Eye (tissue), 1 donor: ENCODE measurements around the gene CRTAC1.

Experiments
- DNase-seq: peaks from one replicate; pipeline ENCODE4 v3.0.0-alpha.2; 2015

Gene CRTAC1

DNA sequence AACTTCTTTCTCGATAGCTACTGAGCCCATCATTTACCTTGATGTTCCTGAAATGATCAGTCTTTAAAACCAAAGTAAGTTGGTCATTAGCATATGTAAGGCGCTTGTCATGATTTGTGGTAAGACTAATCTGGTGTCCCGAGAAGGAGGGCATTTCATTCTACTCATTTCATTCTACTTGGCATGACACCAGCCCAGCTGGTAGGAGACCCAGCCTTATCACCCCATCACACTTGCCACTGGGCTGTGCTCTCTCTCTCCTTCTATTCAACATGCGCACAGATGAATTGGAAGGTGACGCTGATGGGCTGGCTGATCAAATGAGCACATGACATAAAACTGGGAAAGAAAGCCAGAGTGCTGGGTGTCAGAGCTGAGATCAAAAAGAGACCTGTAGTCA is 65.7 kb downstream of the CRTAC1 start:
- no peak for DNase-seq

DNA sequence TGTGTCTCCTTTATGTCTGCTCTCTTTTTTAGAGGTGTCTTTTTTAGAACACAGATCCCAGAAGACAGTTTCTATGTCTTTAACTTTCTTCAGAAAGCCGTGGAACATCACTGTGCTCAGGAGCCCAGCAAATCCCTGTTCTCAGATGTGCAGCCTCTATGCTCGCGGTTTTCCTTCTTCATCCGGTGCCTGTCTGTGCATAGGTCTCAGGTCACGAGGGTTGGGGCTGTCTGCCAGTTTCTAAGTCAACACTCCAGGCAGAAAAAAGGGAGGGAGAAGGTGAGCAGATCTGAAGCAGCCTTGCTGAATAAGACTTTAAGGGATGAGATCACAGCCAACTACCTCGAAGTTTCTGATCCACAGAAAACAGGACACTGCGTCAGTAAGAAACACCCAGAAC is 68.5 kb downstream of the CRTAC1 start:
- DNase-seq: no peak

DNA sequence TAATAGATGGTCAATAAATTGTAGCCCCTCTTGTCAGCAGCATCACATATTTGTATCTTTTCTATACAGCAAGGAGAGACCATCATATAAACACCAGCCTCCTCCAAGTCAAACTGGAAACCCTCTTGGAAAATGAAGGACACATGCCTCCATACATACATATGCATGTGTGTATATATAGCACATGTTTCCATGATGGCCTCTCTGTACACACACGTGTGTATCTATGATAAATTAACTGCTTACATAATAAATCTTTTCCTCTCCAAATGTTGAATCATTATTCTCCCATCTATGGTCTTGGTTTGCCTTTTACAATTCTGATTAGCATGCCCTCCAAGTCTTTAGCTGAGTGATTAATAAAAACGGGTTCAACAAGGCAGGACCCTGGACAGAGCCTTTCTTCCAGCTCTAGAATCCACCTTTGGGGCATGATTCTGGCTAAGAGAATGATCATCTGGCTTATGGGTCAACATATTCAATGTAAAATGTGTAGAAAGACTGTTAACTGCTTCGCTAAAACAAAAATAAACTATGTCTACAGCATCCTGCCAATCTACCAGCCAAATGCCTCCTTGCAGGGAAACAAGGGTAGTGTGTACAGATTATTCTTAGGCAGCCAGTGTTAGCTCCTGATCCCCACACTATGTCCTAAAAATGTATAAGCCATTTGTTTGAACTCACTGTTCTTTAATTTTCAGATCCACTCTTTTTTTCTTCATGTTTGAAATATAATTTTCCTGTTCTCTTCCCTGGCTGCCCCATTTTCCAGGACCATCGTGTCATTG is 70.0 kb downstream of the CRTAC1 start:
- no peak for DNase-seq

DNA sequence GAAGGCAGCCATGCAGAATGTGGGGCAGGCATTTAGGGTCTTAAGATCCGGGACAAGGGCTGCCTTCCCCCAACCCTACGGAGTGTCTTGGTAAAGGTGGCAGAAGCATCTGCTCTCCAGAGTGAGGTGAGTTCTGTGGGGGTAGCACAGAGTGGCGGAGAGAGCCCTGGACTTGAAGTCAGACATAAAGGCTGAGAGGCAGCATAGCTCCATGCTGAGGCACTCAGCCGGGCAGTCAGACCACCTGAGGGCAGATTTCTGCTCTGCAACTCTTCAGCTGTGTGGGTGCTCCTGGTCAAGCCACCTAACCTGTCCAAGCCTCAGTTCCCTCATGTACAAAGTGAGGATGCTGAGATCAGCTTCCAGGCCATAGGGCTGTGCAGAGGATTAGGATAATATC is 81.0 kb downstream of the CRTAC1 start:
- DNase-seq: no peak

DNA sequence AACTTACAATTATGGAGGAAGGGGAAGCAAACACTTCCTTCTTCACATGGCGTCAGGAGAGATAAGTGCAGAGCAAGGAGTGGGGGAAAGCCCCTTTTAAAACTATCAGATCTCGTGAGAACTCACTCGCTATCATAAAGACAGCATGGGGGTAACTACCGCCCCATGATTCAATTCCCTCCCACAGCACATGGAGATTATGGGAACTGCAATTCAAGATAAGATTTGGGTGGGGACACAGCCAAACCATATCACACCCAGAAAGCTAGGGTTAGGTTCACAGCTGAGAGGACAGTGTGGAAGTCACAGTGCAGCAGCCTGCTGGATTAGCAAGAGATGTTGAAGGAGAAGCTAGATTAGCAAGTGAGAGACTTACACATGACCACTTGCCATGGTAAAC is 81.6 kb downstream of the CRTAC1 start:
- no peak for DNase-seq

DNA sequence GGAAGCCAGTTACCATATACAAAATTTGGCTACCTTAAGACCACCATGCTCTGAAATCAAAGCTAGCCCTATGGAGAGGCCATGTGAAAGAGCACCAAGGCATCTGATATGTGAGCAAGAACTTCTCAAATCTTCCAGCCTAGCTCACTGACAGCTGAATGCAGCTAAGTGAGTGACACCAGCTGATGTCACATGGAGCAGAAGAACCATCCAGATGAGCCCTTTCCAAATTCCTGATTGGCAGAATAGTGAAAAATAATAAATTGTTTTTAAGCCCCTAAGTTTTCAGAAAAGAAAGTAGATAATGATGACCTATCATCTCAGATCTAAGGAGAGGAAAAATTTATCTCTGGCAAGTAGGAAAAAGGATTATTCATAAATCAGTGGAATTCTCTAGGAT is 85.6 kb downstream of the CRTAC1 start:
- DNase-seq: no peak

DNA sequence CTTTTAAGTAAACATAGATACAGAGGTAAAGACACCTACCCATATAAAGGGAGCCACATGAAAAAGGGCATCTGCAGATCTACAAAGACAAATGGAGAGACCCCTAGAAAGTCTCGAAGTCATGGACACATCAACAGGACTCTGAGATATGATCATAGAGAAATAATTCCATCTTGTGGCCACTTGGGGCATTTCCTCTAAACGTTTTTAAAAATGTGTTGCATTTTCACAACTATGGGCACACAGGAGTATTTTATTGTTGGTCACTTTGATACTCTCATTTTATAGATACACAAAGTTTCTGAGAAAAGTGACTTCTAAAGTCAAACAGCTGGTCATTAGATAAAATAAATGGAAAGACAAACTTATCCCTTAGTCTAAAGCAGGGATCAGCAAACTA is 87.1 kb downstream of the CRTAC1 start:
- DNase-seq: no peak

DNA sequence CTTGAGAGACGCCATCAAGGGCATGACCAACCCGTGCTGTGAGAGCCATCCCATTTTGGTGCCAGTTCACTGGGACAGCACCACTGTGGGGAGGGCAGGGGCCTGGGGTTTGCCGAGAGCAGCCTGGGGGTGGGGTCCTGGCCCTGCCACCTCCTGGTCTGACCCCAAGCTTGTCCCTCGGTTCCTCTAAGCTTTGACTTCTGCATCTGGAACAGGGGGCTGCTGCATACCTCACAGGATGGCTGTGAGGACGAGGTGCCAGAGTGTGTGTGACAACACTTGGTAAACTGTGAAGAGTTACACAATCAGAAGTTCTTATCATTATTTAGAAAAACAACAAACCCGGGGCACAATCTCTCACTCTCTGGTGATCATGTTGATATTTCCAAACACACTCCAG is 89.9 kb downstream of the CRTAC1 start:
- no peak for DNase-seq

DNA sequence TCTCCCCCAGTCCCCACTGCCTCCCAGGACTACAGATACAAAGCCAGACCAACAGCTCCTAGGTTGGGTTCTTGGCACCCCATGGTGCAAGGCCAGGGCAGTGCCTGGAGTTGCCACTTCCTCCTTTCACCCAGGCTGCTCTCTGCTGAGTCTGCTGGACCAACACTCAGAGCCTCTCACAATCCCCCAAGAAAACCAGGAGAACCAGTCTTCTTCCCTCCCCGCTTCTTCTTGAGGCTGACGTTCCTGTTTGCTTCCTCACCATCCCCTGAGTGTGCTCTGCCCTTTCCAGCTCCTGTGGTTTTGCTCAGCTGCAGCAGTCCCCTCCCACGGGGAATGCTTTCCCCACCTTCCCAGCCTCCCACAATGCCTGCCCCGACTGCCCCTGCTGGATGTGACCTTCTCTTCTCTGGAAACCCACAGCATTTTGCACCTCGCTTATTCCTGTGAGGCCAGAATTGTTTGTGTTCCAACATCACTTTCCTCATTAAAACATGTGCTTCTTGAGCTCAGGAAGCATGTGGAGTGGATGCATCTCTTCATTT is 90.9 kb downstream of the CRTAC1 start:
- no peak for DNase-seq

DNA sequence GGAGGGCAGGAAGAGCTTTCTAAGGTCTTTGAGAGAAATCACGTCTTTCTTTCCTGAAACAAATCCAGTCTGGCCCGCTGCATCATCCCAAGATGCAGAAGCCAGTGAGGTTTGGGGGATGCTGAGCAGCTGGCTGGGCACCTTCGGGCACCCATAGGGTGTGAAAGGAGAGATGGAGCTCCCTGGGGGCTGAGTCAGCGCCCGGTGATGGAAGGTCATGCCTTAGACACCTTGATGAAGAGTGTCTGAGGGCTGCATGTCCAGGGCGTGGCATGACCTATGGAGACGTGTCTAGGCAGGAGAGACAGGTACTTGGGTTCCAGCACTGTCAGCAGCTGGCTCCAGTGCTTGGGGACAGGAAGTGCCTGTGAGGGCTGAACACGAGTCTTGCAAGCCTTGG is 92.5 kb downstream of the CRTAC1 start:
- DNase-seq: no peak

DNA sequence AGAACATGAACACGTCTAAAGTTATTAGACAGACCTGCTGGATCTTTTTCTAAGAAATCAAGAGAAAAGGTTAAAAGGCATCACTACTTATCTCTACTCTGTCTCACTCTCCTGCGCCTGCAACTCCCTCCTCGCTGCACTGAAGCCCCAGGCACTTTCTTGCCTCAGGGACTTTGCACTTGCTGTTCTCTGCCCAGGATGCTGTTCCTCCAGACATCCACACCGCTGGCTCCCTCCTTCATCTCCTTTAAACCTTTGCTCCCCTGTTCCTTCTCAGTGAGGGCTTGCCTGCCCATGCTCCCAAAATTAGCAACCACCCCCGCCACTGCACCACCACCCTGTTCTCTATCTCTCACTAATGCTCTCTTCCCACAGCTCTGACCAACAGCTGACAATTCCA is 93.4 kb downstream of the CRTAC1 start:
- no peak for DNase-seq

DNA sequence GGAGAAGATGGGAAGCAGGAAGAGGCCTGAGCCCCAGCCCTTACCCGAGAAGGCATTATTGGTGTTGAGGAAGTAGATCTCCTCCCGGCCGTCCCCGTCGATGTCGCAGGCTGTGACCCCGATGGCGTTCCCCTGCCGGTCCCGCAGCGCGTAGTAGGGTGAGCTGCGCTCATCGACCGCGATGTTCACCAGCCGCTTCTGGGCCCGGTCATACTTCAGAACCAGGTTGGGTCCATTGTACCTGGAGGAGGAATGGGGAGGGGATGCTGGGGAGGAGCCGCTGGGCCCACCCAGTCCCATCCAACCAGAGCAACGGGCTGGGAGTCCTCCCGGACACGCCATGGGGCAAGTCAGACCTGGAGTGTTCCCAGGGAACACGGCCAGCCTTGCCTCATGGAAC is 94.3 kb downstream of the CRTAC1 start:
- no peak for DNase-seq

DNA sequence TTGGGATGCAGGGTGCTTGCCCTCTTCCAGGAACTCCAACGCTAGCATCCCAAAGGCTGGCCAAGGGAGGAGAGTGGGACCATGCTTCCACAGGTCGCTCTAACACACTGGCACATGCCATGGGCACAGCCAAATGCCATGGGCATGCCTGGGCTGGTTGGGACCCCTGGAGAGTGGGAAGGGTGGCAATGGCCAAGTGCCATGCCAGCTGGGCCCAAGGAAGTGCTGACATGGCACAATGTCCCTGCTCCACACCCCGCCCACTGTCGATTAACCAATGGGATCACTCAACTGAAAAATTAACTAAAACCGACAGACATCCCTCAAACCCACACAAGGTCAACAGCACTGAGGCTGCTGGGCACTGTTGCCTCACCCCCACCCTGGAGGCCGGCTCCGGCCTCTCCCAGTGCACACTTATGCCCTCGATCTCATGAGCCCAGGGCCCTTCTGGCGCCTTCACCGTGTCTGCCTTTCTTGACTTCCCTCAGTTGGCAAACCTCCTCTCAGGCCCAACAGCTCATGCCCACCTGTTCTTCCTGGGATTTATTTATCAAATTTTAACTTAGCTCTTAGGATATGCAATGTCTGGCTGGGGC is 97.4 kb downstream of the CRTAC1 start:
- DNase-seq: no peak

DNA sequence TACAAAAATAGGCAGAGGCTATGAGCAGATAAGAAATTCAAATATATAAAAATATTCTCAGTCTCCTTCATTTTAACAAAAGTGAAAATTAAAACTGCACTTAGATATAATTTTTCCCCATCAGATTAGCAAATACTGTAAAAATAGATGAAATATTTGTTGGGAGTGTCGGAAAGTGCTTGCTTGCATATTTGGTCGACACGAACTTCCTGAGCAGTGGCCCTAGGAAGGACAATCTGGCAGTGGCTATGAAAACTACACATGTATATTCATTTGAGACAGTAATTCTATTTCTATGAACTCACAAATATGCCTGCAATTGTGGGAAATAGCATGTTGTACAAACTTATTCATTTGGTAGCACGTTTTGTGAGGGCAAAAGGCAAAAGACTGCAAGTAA is 99.4 kb downstream of the CRTAC1 start:
- no peak for DNase-seq

DNA sequence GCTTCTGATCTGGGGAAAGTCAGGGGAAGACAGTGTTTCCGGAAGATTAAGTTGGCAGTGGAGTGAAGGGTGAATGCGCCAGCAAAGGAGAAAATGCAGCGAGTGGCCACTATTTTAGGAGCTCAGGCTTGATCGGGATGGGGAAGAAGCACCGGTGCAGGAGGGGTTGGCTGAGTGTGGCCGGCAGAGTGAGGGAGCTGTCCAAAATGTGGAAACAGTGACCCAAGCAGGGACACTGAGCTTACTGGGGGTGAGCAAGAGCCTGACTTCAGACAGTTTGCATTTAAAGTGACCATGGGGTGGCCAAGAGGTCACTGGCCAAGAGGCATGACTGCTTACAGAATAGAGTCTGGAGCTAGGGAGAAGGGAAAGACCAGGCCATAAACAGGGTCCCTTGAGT is 101.5 kb downstream of the CRTAC1 start:
- DNase-seq: no peak

DNA sequence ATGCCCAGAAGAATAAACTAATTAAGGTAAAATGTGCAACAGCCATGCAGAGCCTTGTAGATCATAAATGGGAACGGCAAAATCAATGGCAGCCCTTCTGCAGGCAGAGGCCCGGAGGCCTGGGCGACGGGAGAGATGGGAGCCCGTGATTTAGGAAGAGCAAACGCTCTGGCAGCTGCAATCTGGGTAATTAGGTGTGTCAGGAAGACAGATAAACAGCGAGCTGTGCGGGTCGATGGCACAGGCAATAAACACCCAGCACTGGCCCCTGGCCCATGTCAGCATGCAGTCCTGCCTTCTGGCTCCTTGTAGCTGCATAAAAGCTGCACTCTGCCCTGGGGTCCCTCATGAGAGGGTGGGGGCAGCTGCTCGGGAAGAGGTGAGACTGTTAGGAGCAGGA is 102.8 kb downstream of the CRTAC1 start:
- DNase-seq: no peak

DNA sequence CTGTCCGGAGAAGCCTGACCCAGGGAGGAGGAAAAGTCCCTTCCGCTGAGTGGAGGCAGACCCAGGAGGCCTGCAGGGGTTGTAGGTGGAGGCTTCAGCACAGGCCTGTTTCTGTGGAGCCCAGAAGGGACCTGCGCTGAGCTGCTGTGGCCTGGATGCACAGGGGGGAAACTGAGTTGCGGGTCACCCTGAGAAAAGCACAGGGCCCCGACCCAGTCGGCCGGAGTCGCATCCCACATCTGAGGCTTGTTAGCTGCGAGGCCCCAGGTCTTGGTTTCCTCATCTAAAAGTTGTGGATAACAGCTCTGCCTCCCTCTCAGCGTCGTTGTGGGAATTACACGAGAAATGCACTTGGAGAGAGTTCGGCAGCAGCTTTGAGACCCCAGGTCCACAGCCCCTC is 104.4 kb downstream of the CRTAC1 start:
- no peak for DNase-seq

DNA sequence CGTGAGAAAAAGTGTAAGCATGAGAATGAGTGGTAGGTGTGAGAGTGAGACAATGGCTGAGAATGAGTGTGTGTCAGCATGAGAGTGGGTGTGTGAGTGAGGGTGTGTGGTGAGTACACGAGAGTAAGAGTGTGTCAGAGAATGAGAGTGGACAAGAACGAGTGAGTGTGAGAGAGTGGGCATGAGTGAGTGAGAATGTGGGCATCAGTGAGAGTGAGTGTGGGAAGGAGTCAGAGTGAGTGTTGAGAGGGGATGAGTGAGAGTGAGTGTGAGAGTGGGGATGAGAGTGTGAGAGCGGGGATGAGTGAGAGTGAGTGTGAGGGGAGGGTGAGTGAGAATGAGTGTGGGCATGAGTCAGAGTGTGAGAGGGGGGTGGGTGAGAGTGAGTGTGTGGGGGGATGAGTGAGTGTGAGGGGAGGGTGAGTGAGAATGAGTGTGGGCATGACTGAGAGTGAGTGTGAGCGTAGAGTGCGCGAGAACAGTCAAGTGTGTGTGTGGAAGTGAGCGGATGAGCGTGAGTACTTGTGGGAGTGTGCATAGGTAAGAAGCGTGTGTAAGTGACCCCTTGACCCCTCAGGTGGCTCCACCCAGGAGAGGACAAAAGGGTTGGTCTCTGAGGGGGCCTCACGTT is 105.0 kb downstream of the CRTAC1 start:
- DNase-seq: no peak

DNA sequence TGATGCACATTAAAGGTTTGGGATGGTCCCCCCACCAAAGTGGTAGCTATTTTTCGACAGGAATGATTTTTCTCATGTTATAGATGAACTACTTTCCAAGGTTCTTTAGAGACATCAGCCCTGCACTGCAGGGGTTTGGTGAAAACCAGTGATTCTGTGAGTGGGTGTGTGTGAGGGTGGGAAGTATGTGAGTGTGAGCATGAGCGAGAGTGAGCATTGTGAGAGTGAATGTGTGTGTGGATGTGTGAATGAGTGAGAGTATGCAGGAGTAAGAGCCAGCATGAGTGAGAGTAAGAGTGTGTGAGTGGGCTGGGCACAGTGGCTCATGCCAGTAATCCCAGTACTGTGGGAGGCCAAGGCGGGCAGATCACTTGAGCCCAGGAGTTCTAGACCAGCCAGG is 105.7 kb downstream of the CRTAC1 start:
- no peak for DNase-seq

DNA sequence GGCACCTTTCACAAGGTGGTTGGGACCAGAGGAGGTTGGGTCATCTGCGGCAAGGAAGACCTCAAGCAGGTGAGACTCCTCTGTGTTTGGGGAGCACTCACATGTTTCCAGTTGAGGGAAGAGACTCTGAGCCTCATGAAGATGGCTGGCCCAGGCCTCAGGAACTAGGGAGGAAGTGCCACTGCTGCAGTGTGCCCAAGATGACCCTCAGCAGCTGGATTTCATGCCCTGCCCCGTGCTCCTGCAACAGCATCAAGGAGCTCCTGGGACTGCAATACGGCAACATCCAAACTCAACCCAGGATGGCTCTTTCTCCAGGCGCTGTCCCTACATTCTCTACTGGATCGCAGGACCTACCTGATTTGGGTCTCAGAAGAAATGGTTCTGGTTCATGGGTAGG is 106.9 kb downstream of the CRTAC1 start:
- DNase-seq: no peak

DNA sequence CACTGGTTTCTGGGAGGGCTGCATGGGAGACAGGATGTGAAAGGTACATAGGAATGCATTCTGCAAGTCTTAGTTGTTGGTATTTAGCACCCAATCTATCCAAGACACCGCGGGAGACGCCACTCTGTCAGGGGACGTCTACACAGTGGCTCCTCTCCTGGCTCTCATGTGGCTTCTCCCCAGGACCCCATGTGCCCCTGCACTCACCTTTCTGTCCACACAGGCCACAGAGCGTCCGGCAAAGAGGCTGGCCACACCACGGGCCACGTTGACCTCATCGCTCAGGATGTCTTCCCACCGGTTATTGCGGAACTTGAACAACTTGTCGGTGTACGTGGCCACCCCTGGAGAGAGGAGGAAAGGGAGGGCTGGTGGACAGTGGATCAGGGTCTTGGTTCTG is 107.4 kb downstream of the CRTAC1 start:
- no peak for DNase-seq

DNA sequence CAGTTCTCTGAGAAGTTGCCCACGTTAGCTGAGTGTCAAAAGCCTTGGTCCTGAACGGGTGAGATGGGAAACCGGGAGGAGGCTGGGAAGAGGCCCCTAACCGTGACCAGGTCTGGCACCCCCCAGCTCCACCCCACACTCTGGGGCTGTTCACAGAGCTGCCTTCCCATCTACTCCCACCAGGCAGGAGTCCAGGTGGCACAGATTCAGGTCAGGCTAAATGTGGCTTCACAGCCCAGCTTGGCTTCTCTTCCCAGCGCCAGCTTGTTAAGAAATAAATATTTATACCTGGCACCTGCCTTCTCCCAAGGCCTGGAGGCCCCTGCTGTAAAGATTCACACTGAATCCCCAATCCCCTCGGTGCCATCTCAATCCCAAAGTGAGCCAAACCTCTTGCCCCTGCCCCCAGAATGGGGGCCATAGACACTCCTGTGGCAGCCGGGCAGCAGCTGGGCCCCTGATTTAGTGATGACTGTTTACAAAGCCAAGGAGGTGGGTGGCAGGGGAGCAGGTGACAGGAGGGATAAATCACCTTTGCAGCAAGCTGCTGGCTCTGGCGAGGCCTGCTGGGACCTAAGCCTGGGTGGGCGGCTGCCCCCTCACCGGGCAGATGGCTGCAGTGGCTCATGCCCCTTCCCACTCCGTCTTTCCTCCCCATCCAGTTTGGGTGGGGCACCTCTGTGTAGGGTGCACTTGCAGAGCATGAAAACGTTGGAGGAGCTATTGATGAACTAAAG is 108.2 kb downstream of the CRTAC1 start:
- DNase-seq: no peak

DNA sequence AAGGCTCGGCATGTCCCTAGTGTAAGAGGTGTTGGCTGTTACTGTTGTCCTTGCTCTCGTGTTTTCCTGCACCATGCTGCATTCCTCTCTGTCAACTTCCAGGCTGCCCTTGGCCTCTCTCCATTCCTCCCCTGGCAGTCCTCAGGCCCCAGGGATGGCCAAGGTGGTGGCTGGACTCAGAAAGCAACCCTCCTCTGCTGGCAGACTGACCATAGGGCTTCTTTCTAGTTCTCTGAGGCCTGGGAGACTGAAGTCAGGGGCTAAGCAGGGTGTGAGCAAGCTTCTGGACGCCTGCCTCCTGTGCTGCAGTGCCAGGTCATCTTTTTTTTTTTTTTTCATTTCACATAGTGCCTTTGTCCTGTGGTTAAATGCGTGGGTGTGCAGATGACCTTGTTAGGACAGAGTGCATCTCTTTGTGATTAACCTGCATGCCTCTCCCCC is 108.8 kb downstream of the CRTAC1 start:
- no peak for DNase-seq
